Tibial nerve (tissue), 4 donors: ENCODE results near the gene C1orf115. TPM values are rescaled to one million over a fixed set of nuclear protein-coding genes. Genes with fewer than 3 reads are reported as not detected.

Source experiments
- DNase-seq, 2 donors: peaks; one replicate each; pipeline ENCODE4 v3.0.0-alpha.2; 2019; ENCODE audit warnings: low spot score in 2 of 2
- H3K27ac ChIP-seq, 4 donors: fragments of 200-600 bp; sonication (generic) in 3 of 4; one replicate each; pipeline ENCODE4 v1.5.1; 2017 to 2019; ENCODE audit warnings: mild to moderate bottlenecking in 1 of 4
- H3K27me3 ChIP-seq, 2 donors: fragments of 200-600 bp; sonication (generic) in 1 of 2; one replicate each; pipeline versions ENCODE4 v1.5.1 to v1.6.0; 2017 to 2019
- H3K36me3 ChIP-seq, 3 donors: fragments of 200-600 bp; sonication (generic); one replicate each; pipeline ENCODE4 v1.5.1; 2018 to 2019
- H3K4me1 ChIP-seq, 4 donors: fragments of 200-600 bp; sonication (generic) in 3 of 4; one replicate each; pipeline ENCODE4 v1.5.1; 2017 to 2019
- H3K4me3 ChIP-seq, 4 donors: fragments of 200-600 bp; sonication (generic) in 3 of 4; one replicate each; pipeline ENCODE4 v1.5.1; 2017 to 2019; ENCODE audit warnings: mild to moderate bottlenecking in 1 of 4, moderate library complexity in 1 of 4
- H3K9me3 ChIP-seq, 4 donors: fragments of 200-600 bp; sonication (generic) in 3 of 4; one replicate each; pipeline ENCODE4 v1.5.1; 2017 to 2019
- EP300 ChIP-seq, 2 donors: sonication (generic); formaldehyde crosslinking; IDR thresholded peaks; one replicate each; pipeline ENCODE4 v1.6.1; 2017; ENCODE audit warnings: antibody characterized with exemption in 2 of 2, mild to moderate bottlenecking in 1 of 2
- POLR2A ChIP-seq, 2 donors: fragments of 450-650 bp; IDR thresholded peaks; one replicate each; pipeline ENCODE4 v1.6.1; 2017; ENCODE audit warnings: antibody characterized with exemption in 2 of 2, mild to moderate bottlenecking in 2 of 2, moderate library complexity in 2 of 2
- WGBS, 2 donors: methylation state at CpG; one replicate each; pipeline ENCODE4 v1.1.5; 2018; 5-methylcytosine and 5-hydroxymethylcytosine counted together
- total RNA-seq, 4 donors: library from RNA; depleted of rRNA; stranded (reverse); fragments of >200 nt; gene quantifications; one replicate each; pipeline ENCODE4 v1.1.0, GENCODE V29; 2016
- TF ChIP-seq, protein P1 (sequence below), 5 experiments: fragments of 200-600 bp in 3 of 5; fragments of 450-650 bp in 2 of 5; sonication (generic) in 3 of 5; IDR thresholded peaks; one replicate each; pipeline ENCODE4 v1.5.1; 2016 to 2019; ENCODE audit warnings: antibody characterized with exemption in 5 of 5, mild to moderate bottlenecking in 3 of 5, moderate library complexity in 2 of 5

The C1orf115 gene
- total RNA-seq = 10 to 100 TPM; 21.2 to 34.3 (median 28.8) TPM

- no peaks in the 10 kb centered on the region for H3K36me3 ChIP-seq
- TF ChIP-seq POLR2A (IDR thresholded peaks at IDR 0.05) (peak in 1 of 2 donors; percentile 14), EP300 (IDR thresholded peaks at IDR 0.05) (peak in 1 of 2 donors; percentile 52)
- TF ChIP-seq, protein P1, sequence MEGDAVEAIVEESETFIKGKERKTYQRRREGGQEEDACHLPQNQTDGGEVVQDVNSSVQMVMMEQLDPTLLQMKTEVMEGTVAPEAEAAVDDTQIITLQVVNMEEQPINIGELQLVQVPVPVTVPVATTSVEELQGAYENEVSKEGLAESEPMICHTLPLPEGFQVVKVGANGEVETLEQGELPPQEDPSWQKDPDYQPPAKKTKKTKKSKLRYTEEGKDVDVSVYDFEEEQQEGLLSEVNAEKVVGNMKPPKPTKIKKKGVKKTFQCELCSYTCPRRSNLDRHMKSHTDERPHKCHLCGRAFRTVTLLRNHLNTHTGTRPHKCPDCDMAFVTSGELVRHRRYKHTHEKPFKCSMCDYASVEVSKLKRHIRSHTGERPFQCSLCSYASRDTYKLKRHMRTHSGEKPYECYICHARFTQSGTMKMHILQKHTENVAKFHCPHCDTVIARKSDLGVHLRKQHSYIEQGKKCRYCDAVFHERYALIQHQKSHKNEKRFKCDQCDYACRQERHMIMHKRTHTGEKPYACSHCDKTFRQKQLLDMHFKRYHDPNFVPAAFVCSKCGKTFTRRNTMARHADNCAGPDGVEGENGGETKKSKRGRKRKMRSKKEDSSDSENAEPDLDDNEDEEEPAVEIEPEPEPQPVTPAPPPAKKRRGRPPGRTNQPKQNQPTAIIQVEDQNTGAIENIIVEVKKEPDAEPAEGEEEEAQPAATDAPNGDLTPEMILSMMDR (IDR thresholded peaks at IDR 0.05) = peak; percentile 89 to 96 (median 96)
- H3K4me1 ChIP-seq = peaks cover 0 to 18% (median 7%) of the 10 kb centered on the region in 4 donors
- H3K27ac ChIP-seq = peak within 1 kb of the TSS in 2 of 4 donors; percentile 74 to 80
- no peaks in the 10 kb centered on the region for H3K9me3 ChIP-seq
- peaks cover 0 to 21% of the 10 kb centered on the region in 2 donors for H3K27me3 ChIP-seq
- H3K4me3 ChIP-seq = peak within 1 kb of the TSS; percentile 41 to 73 (median 70)
- peak; percentile 31 to 63 for DNase-seq
- WGBS, 2 donors = 4 to 5% methylated on average over 66 of the region's 96 CpGs
These were observed at the start of gene C1orf115 for GRCh38 chr1:220690140-220691052. Gene C1orf115, plus strand, starts transcription at chr1:220690363. Its CDS starts 40 bp downstream, at chr1:220690403.

DNA sequence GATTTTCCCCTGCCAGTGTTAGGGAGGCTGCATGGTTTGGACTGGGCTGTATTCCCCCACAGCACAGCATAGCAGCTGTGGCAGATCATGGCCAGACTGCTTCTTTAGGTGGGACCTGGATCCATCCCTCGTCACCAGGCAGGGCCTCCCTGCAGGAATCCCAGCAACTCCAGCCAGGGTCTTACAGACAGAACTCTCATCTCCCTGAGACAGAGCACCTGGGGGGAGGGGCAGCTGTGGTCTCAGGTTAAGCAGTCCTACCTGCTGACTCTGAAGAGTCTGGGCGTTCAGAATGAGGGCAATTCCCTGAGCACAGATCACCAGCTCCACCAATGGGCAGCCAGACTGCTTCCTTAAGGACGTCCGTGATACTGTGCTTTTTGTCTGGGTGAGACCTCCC, 47.9 kb upstream of the C1orf115 start:
- no peak overlapping the region for H3K4me3 ChIP-seq
- 89 to 94% methylated on average over 3 to 4 of the region's 4 CpGs for WGBS, 2 donors
- TF ChIP-seq EP300 (IDR thresholded peaks at IDR 0.05) = no peak
- TF ChIP-seq, protein P1 (IDR thresholded peaks at IDR 0.05) = no peak
- no peak for TF ChIP-seq POLR2A (IDR thresholded peaks at IDR 0.05)
- H3K27ac ChIP-seq = no peak overlapping the region
- no peaks in the 10 kb centered on the region for H3K9me3 ChIP-seq
- no peak for DNase-seq
- peaks cover 0 to 31% (median 0%) of the 10 kb centered on the region in 3 donors for H3K36me3 ChIP-seq
- H3K4me1 ChIP-seq = no peaks in the 10 kb centered on the region
- no peaks in the 10 kb centered on the region for H3K27me3 ChIP-seq

DNA sequence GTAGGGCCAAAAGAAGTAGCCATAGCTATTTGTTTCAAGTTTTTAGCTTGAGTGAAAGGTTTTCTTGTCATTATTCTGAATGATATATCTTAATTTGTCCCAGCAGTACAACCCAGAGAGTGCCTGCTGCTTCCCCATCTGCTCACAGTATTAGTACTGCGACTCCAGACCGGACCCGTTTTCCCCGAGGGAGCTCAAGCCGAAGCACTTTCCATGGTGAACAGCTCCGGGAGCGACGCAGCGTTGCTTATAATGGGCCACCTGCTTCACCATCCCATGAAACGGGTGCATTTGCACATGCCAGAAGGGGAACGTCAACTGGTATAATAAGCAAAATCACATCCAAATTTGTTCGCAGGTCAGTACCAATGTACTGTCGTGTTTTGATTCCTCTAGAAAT, 37.2 kb upstream of the C1orf115 start:
- no peak for DNase-seq
- Histone ChIP-seq H3K36me3 (peaks cover 0 to 31% (median 0%) of the 10 kb centered on the region in 3 donors), H3K4me1 (no peaks in the 10 kb centered on the region), H3K27ac (no peak overlapping the region), H3K9me3 (no peaks in the 10 kb centered on the region), H3K27me3 (no peaks in the 10 kb centered on the region), H3K4me3 (no peak overlapping the region)
- no peak for TF ChIP-seq EP300 (IDR thresholded peaks at IDR 0.05)
- TF ChIP-seq, protein P1 (IDR thresholded peaks at IDR 0.05) = no peak
- no peak for TF ChIP-seq POLR2A (IDR thresholded peaks at IDR 0.05)
- 88 to 93% methylated on average over 13 of the region's 13 CpGs for WGBS, 2 donors

GRCh38 chr1:220655509-220655908, 34.7 kb upstream of the C1orf115 start:
- Histone ChIP-seq H3K27ac (no peak overlapping the region), H3K4me3 (no peak overlapping the region), H3K9me3 (no peaks in the 10 kb centered on the region), H3K4me1 (no peaks in the 10 kb centered on the region), H3K36me3 (peaks cover 0 to 42% (median 0%) of the 10 kb centered on the region in 3 donors), H3K27me3 (no peaks in the 10 kb centered on the region)
- 86 to 95% methylated on average over 1 of the region's 1 CpG for WGBS, 2 donors
- no peak for DNase-seq
- TF ChIP-seq, protein P1 (IDR thresholded peaks at IDR 0.05) = no peak
- no peak for TF ChIP-seq POLR2A (IDR thresholded peaks at IDR 0.05)
- no peak for TF ChIP-seq EP300 (IDR thresholded peaks at IDR 0.05)
